NCI-H460 (cell line): ENCODE data around the gene ALK. TPM values are rescaled to one million over a fixed set of nuclear protein-coding genes. Genes with fewer than 3 reads are reported as not detected.

ENCODE experiments used
- DNase-seq: peaks from one replicate; pipeline ENCODE4 v3.0.0-alpha.2; 2016; ENCODE audit warnings: low read depth; ENCODE audit errors: extremely low read depth
- total RNA-seq: library from RNA; depleted of rRNA; stranded (reverse); fragments of >200 nt; shearing (Covaris generic); gene quantifications from 2 replicates; pipeline ENCODE4 v1.2.3, GENCODE V29; 2014

ALK gene
- total RNA-seq, 1 experiment from 2014 or later: 0.02 TPM

- DNase-seq: no peak
Measured at GRCh38 chr2:29222381-29223179, 698.8 kb downstream of the ALK start.

GRCh38 chr2:29220506-29221270 is 700.7 kb downstream of the ALK start:
- DNase-seq: no peak

GRCh38 chr2:29219374-29219773 is 702.0 kb downstream of the ALK start:
- DNase-seq: no peak

GRCh38 chr2:29218550-29219125 is 702.7 kb downstream of the ALK start:
- DNase-seq: no peak

- no peak for DNase-seq
Measured at GRCh38 chr2:29218071-29218470, 703.3 kb downstream of the ALK start.

GRCh38 chr2:29216609-29216909 is 704.8 kb downstream of the ALK start:
- DNase-seq: no peak

- DNase-seq: no peak
Measured at GRCh38 chr2:29215739-29216608, 705.4 kb downstream of the ALK start.

GRCh38 chr2:29215073-29215472 is 706.3 kb downstream of the ALK start:
- DNase-seq: no peak

GRCh38 chr2:29213888-29214291 is 707.5 kb downstream of the ALK start:
- DNase-seq: no peak

- no peak for DNase-seq
Measured at GRCh38 chr2:29212009-29212408, 709.4 kb downstream of the ALK start.

GRCh38 chr2:29209551-29209950 is 711.8 kb downstream of the ALK start:
- no peak for DNase-seq

GRCh38 chr2:29207352-29208148 is 713.8 kb downstream of the ALK start:
- DNase-seq: no peak

- no peak for DNase-seq
Measured at GRCh38 chr2:29206941-29207340, 714.4 kb downstream of the ALK start.

- no peak for DNase-seq
Measured at GRCh38 chr2:29202819-29203495, 718.4 kb downstream of the ALK start.

GRCh38 chr2:29201979-29202378 is 719.4 kb downstream of the ALK start:
- no peak for DNase-seq

- DNase-seq: peak; percentile 66
Measured at GRCh38 chr2:29196792-29197788, 724.3 kb downstream of the ALK start.

- no peak for DNase-seq
Measured at GRCh38 chr2:29195796-29196195, 725.6 kb downstream of the ALK start.

- no peak for DNase-seq
Measured at GRCh38 chr2:29193681-29194080, 727.7 kb downstream of the ALK start.
